ENCODE data around the gene PPP1R11. TPM values are rescaled to one million over a fixed set of nuclear protein-coding genes. Genes with fewer than 3 reads are reported as not detected.

Gene PPP1R11
- total RNA-seq, 6 experiments from 2014 or later = 22.9 to 37.2 (median 25.7) TPM

- no peak for ATAC-seq
- peak overlapping the region in 1 of 3 donors; percentile 81 for H3K27ac ChIP-seq
- WGBS (ENCODE audit: insufficient coverage, low coverage, low lambda C conversion rate, missing lambda C conversion rate) = 87% methylated on average over 5 of the region's 7 CpGs
- H3K9me3 ChIP-seq = no peaks in the 10 kb centered on the region
- TF ChIP-seq CTCF (IDR thresholded peaks at IDR 0.05) (no peak), POLR2A (IDR thresholded peaks at IDR 0.05) (no peak)
- peaks cover 0 to 3% (median 0%) of the 10 kb centered on the region in 4 donors for H3K36me3 ChIP-seq
- peak overlapping the region in 1 of 3 donors; percentile 78 for H3K4me3 ChIP-seq
- DNase-seq = no peak
- H3K4me1 ChIP-seq = peaks cover 0 to 14% (median 4%) of the 10 kb centered on the region in 4 donors
- intact Hi-C loops (cut with DNase I) = no loop called here
- H3K27me3 ChIP-seq = no peaks in the 10 kb centered on the region
Measured at GRCh38 chr6:30062471-30063178, 4.4 kb upstream of the PPP1R11 start.

- DNase-seq = no peak
- Histone ChIP-seq H3K4me1 (peaks cover 0 to 20% (median 7%) of the 10 kb centered on the region in 4 donors), H3K9me3 (no peaks in the 10 kb centered on the region), H3K36me3 (peaks cover 0 to 3% (median 0%) of the 10 kb centered on the region in 4 donors), H3K27me3 (no peaks in the 10 kb centered on the region), H3K4me3 (no peak overlapping the region), H3K27ac (no peak overlapping the region)
- ATAC-seq = no peak
- intact Hi-C loops (cut with DNase I) = no loop called here
- whole genome bisulfite sequencing (ENCODE audit: insufficient coverage, low coverage, low lambda C conversion rate, missing lambda C conversion rate) = 82% methylated on average over 2 of the region's 2 CpGs
- no peak for TF ChIP-seq POLR2A (IDR thresholded peaks at IDR 0.05)
- TF ChIP-seq CTCF (IDR thresholded peaks at IDR 0.05) = no peak
Measured at GRCh38 chr6:30063315-30063714, 3.7 kb upstream of the PPP1R11 start.

DNA sequence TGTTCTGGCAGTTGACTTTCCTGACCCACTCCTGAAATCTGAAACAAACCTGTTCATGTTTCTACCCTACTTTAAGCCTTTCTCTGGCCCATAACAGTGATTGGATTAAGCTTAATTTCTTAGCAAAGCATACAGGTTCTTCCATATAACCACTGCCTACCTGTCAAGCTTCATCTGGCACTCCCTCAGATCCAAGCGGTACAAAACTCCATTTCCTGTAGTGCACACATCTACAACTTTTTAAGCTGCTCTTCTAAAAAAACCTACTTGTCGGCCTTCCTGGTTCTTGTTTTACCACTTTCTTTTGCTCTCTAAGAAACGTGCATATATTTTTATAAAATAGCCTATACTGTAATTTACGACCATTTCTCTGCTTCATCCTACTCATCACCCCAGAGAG is 916 bp upstream of the PPP1R11 start:
- peak overlapping the region; percentile 44 to 79 (median 74) for H3K4me3 ChIP-seq
- WGBS (ENCODE audit: insufficient coverage, low coverage, low lambda C conversion rate, missing lambda C conversion rate) = 13% methylated on average over 4 of the region's 4 CpGs
- ATAC-seq = no peak
- intact Hi-C loops (cut with DNase I) = no loop called here
- H3K4me1 ChIP-seq = peaks cover 0 to 19% (median 4%) of the 10 kb centered on the region in 4 donors
- DNase-seq = no peak
- TF ChIP-seq POLR2A (IDR thresholded peaks at IDR 0.05) (no peak), CTCF (IDR thresholded peaks at IDR 0.05) (no peak)
- no peaks in the 10 kb centered on the region for H3K27me3 ChIP-seq
- no peaks in the 10 kb centered on the region for H3K9me3 ChIP-seq
- peak overlapping the region; percentile 13 to 83 (median 72) for H3K27ac ChIP-seq
- peaks cover 0 to 3% (median 0%) of the 10 kb centered on the region in 4 donors for H3K36me3 ChIP-seq

DNA sequence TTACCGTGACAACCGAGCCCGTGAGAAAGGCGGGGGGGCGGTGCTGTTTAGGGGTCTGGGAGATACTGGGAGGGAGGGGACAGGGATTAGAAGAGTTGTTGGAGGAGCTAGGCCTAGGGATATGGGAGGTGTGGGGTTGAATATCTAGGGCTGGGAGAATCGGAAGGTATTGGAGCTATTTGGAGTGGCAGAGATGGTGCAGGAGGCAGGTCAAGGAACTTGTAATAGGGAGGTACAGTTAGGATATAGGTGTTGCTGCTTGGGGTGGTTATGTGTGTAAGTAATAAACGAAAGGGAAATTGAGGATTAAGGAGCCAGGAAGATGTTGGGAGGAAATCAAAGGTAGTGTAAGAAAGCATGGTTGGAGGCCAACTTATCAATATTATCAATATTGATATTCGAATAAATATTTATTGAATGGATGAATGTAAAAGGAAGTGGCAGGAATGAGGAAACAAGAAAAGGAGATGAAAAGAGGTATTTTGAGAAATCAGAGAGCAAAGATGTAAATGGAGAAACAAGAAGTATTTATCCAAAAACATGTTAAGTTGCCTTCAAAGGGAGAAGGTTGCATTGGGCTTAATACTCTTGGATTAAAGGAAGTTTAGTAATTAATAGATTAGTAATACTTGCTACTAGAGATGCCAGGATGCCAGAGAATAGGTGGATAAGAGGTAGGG is 602 bp downstream of the PPP1R11 start:
- Histone ChIP-seq H3K27me3 (no peaks in the 10 kb centered on the region), H3K9me3 (no peaks in the 10 kb centered on the region), H3K27ac (peak overlapping the region; percentile 67 to 72 (median 68)), H3K36me3 (peaks cover 0 to 3% (median 0%) of the 10 kb centered on the region in 4 donors), H3K4me3 (peak overlapping the region; percentile 63 to 79 (median 74)), H3K4me1 (peaks cover 0 to 22% (median 4%) of the 10 kb centered on the region in 4 donors)
- ATAC-seq (no peak), DNase-seq (no peak)
- TF ChIP-seq POLR2A (IDR thresholded peaks at IDR 0.05) (no peak), CTCF (IDR thresholded peaks at IDR 0.05) (no peak)
- intact Hi-C loops (cut with DNase I) = no loop called here
- WGBS (ENCODE audit: insufficient coverage, low coverage, low lambda C conversion rate, missing lambda C conversion rate) = 8% methylated on average over 8 of the region's 8 CpGs

All from right lobe of liver (tissue), 6 donors.